Measurements from ENCODE around the gene E2F4. TPM values are rescaled to one million over a fixed set of nuclear protein-coding genes. Genes with fewer than 3 reads are reported as not detected.

The E2F4 gene
- total and polyA plus RNA-seq, 10 of the 15 experiments (the other 5 are each of a cell fraction or from before 2014, with no cell fraction given), result 11.7 to 132 (median 95.9) TPM

DNA sequence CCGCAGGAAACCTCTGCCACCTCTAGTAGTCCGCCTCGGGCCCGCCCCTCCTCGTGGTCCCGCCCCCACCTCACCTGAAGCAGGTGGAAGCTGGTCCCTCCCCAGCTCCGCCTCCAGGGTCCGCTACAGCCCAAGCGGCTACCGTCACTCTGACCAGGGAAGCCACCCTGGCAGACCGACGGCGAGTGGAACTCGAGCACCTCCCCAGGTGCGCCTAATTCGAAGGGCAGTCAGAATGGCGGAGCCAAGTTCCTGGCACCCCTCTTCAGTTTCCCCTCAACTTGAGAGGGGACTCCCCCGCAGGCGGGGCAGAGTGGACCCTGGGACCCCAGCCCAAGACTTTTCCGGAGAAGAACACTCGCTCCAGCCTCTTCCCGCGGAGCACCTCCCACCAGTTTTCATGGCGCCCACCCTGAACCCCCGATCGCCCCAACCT lies 54.8 kb downstream of the E2F4 start:
- Histone ChIP-seq H3K36me3 (ENCODE audit: control insufficient read depth in 2 of 2, insufficient read depth in 2 of 2, low read length in 1 of 2) (no peaks in the 10 kb centered on the region), H3K4me2 (ENCODE audit: control insufficient read depth, insufficient read depth) (peak overlapping the region; percentile 99), H3K4me1 (ENCODE audit: control insufficient read depth, insufficient read depth, low read length) (peaks cover 37% of the 10 kb centered on the region), H3K27me3 (replicated peaks in 1 of 2; ENCODE audit: control insufficient read depth in 2 of 2, insufficient read depth in 2 of 2, low read length in 1 of 2) (no peaks in the 10 kb centered on the region; a peak in 1 of 4 replicates), H2AFZ (ENCODE audit: control insufficient read depth, low read depth, low read length) (peak overlapping the region; percentile 55), H3K4me3 (peak overlapping the region; percentile 97), H3K9me3 (replicated peaks; ENCODE audit: control insufficient read depth, insufficient read depth, low read length) (no peaks in the 10 kb centered on the region), H4K20me1 (ENCODE audit: control insufficient read depth, insufficient read depth) (no peaks in the 10 kb centered on the region), H3K79me2 (ENCODE audit: control insufficient read depth, insufficient read depth, low read length) (peaks cover 35% of the 10 kb centered on the region), H3K27ac (ENCODE audit: control insufficient read depth, insufficient read depth) (peak overlapping the region; percentile 98), H3K9ac (ENCODE audit: control insufficient read depth, insufficient read depth, low read length) (peak overlapping the region; percentile 82)
- WGBS (ENCODE audit: insufficient coverage, insufficient replicate concordance, low lambda C conversion rate, missing lambda C conversion rate), result under 1% methylated on average over 25 of the region's 26 CpGs
- no TSS peak for BruUV-seq (replicated peaks)
- CTCF ChIA-PET, result interaction anchor here (1.2 to 4.9 kb wide), 8 partner anchors 14 to 291 kb away, joined by 3 to 29 read pairs (median 4); partner anchors contain the start of genes ELMO3 and TMEM208
- RAD21 ChIA-PET (ENCODE audit: unreplicated experiment), result interaction anchor here (0.6 to 2.4 kb wide), 10 partner anchors 13 to 229 kb away, joined by 3 to 23 read pairs (median 6); partner anchors contain the start of genes E2F4, NOL3 and TMEM208
- SMC1A ChIA-PET (ENCODE audit: uncharacterized antibody, unreplicated experiment), result interaction anchor here (0.8 to 4.1 kb wide), 6 partner anchors 9 to 267 kb away, joined by 3 to 21 read pairs (median 3); partner anchors contain the start of gene TMEM208
- in situ Hi-C loops (cut with MboI) (no loop called here), intact Hi-C loops (cut with micrococcal nuclease; ENCODE audit: unreplicated experiment) (loop anchor here (1.0 to 2.0 kb wide), 3 partner anchors 19 to 62 kb away; partner anchors contain the start of genes E2F4 and TMEM208)
- POLR2A ChIA-PET, result interaction anchor here (0.6 to 8.0 kb wide), 9 partner anchors 20 to 178 kb away, joined by 3 to 100 read pairs (median 4); partner anchors contain the start of genes FBXL8, NOL3, TMEM208 and TRADD
- FAIRE-seq (no peak), DNase-seq (ENCODE audit: low read depth, low spot score) (no peak), ATAC-seq (peak; percentile 24)
- TF ChIP-seq MYC (IDR thresholded peaks at IDR 0.05; ENCODE audit: insufficient read depth, insufficient read length, insufficient replicate concordance, low read length, severe bottlenecking) (no peak), RELA (IDR thresholded peaks at IDR 0.05; ENCODE audit: borderline replicate concordance, partially characterized antibody) (no peak), TCF3 (IDR thresholded peaks at IDR 0.05; ENCODE audit: borderline replicate concordance, insufficient read depth, low read depth, low read length) (no peak)
- TF ChIP-seq, protein P1, sequence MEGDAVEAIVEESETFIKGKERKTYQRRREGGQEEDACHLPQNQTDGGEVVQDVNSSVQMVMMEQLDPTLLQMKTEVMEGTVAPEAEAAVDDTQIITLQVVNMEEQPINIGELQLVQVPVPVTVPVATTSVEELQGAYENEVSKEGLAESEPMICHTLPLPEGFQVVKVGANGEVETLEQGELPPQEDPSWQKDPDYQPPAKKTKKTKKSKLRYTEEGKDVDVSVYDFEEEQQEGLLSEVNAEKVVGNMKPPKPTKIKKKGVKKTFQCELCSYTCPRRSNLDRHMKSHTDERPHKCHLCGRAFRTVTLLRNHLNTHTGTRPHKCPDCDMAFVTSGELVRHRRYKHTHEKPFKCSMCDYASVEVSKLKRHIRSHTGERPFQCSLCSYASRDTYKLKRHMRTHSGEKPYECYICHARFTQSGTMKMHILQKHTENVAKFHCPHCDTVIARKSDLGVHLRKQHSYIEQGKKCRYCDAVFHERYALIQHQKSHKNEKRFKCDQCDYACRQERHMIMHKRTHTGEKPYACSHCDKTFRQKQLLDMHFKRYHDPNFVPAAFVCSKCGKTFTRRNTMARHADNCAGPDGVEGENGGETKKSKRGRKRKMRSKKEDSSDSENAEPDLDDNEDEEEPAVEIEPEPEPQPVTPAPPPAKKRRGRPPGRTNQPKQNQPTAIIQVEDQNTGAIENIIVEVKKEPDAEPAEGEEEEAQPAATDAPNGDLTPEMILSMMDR (IDR thresholded peaks at IDR 0.05 in 2 of 3, conservative IDR thresholded peaks at IDR 0.05 in 1 of 3; ENCODE audit: control insufficient read depth in 2 of 3, extremely low read depth in 1 of 3, insufficient read depth in 1 of 3, low read depth in 3 of 3, low read length in 3 of 3), result peak in 1 of 3 experiments; percentile 21; a peak in 2 of 6 replicates
